ENCODE data around the gene PFKP.

Gene PFKP

DNA sequence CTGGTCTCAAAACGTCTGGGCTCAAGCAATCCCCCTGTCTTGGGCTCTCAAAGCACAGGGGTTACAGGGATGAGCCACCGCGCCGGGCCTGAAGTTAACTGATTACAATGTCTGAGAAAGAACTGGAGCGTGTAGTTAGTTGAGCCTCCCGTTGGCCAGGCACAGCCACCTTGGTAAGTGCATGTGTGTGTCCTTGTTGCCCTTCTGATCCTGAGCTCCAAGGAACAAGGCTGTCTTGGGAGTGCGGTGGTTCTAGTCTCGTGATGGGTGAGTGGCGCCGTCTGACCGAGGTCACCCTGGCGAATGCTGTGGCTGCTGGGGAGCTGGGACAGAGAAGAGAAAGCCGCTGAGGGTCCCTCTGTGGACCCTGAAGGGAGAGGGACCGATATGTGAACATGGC lies 54.7 kb downstream of the PFKP start:
- no peak overlapping the region for H3K9ac ChIP-seq (ENCODE audit: low read length)
- H3K4me1 ChIP-seq (ENCODE audit: control insufficient read depth, insufficient read depth, low read length) = no peaks in the 10 kb centered on the region
- no peaks in the 10 kb centered on the region for H3K27me3 ChIP-seq (ENCODE audit: control insufficient read depth, insufficient read depth, low read length)
- H3K36me3 ChIP-seq (ENCODE audit: control insufficient read depth, insufficient read depth, low read length) = peaks cover 6% of the 10 kb centered on the region
- no peak overlapping the region for H3K4me3 ChIP-seq (ENCODE audit: low read length)
- no peak overlapping the region for H3K27ac ChIP-seq (ENCODE audit: low read depth, low read length)

DNA sequence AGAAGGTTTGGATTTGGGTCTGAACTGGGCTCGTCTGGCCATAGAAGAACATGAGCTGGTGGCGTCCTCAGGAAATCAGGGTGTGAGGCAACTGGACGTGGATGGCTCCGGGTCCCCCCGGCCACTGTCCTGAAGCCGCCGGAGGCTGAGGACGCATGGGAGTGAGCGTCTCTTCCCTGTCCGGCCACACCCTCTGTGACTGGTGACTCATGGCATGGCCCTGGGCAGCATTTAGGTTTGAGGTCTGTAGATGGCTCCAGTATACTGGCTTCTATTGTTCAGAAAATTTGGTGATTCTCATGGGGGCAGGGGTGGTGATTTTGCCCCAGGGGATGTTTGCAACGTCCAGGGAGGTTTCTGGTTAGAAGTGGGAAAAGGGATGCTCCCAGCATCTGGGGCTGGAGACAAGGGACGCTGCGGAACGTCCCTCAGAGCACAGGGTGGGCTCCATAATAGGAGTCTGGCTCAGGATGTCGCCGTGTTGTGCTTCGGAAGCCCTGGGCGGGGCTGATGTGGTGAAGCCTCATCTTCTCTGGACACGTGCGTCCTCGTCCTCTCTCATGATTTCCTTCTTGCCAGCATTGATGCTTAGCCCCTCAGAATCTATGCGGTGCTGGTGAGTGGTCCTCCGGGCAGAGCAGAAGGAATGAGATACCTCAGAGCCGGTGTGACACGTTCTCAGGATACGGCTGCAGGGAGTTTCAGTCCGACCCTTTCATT lies 55.3 kb downstream of the PFKP start:
- no peak overlapping the region for H3K4me3 ChIP-seq (ENCODE audit: low read length)
- no peak overlapping the region for H3K9ac ChIP-seq (ENCODE audit: low read length)
- H3K4me1 ChIP-seq (ENCODE audit: control insufficient read depth, insufficient read depth, low read length) = no peaks in the 10 kb centered on the region
- H3K27me3 ChIP-seq (ENCODE audit: control insufficient read depth, insufficient read depth, low read length) = no peaks in the 10 kb centered on the region
- H3K27ac ChIP-seq (ENCODE audit: low read depth, low read length) = no peak overlapping the region
- peaks cover 6% of the 10 kb centered on the region for H3K36me3 ChIP-seq (ENCODE audit: control insufficient read depth, insufficient read depth, low read length)

DNA sequence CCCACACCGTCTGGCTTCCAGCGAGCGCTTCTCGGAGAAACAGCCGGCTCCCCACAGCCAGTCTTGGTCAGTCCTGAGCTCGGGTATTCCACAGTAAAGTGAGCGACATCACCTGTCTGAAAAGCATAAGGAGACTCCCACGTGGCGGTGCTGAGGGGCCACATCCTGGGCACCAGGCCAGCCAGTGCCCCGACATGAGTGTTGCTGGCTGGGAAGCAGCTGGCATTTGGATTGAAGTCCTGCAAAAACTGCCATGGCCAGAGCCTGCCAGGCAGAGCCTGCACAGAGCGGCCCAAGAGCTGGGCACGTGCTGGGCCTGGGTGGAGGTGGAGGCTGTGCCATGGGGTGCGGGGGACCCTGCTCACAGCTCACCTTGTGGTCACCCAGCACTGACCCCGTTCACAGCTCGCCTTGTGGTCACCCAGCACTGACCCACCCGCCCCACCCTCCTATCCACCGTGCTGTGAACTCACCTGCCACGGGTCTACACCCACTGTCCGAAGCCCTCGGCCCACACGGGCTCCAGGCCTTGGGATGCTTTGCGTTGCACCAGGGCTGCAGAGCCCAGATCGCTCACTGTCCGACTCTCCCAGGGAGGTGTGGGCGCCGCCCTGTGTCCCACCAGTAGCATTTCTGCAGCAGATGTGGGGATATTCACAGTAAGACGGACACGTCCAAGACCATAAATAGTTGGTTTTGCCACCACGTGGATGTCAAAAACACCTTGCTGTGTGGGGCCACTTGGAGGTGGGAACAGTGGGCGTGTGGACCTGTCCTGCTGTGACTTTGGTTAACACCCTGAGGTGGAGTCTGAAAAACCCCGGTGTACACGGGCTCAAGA lies 56.4 kb downstream of the PFKP start:
- Histone ChIP-seq H3K27me3 (ENCODE audit: control insufficient read depth, insufficient read depth, low read length) (no peaks in the 10 kb centered on the region), H3K9ac (ENCODE audit: low read length) (no peak overlapping the region), H3K4me1 (ENCODE audit: control insufficient read depth, insufficient read depth, low read length) (no peaks in the 10 kb centered on the region), H3K4me3 (ENCODE audit: low read length) (no peak overlapping the region), H3K27ac (ENCODE audit: low read depth, low read length) (no peak overlapping the region), H3K36me3 (ENCODE audit: control insufficient read depth, insufficient read depth, low read length) (peaks cover 6% of the 10 kb centered on the region)

DNA sequence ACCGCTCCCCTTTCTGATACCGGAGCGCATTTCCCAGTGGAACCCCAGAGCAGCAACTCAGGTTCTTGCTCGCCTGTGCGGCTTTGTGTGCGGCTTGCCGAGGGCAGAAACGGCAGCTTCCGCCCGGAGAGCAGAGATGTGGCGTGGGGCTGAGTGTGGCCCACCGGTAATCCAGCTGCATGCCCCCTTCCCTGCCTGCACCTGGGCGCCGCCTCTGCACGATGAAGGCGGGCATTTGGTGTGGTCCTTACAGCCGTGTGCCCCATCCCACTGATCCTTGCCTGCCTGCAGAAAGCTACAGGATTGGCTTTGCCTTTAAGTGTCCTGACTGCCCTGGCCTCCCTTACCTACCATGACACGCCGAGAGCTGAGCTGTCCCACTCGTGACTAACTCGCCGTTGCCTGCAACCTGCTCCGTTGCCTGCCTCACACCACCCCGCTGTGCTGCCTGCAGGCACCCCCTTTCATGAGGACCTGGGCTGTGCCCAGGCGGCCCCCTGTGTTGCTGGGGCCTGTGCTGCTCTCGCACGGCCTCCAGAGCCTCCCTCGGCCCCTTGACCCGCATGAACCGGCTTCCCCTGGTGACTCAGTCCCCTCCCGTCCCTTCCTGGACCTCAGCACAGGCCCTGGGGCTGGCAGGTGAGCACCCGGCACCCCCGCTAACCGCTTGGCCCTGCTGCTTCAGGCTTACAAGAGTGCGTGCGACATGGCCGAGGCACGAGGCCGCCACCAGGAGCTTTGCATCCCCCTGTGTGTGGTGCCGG lies 57.2 kb downstream of the PFKP start:
- Histone ChIP-seq H3K36me3 (ENCODE audit: control insufficient read depth, insufficient read depth, low read length) (peaks cover 6% of the 10 kb centered on the region), H3K4me3 (ENCODE audit: low read length) (no peak overlapping the region), H3K27ac (ENCODE audit: low read depth, low read length) (no peak overlapping the region), H3K9ac (ENCODE audit: low read length) (no peak overlapping the region), H3K4me1 (ENCODE audit: control insufficient read depth, insufficient read depth, low read length) (no peaks in the 10 kb centered on the region), H3K27me3 (ENCODE audit: control insufficient read depth, insufficient read depth, low read length) (no peaks in the 10 kb centered on the region)

DNA sequence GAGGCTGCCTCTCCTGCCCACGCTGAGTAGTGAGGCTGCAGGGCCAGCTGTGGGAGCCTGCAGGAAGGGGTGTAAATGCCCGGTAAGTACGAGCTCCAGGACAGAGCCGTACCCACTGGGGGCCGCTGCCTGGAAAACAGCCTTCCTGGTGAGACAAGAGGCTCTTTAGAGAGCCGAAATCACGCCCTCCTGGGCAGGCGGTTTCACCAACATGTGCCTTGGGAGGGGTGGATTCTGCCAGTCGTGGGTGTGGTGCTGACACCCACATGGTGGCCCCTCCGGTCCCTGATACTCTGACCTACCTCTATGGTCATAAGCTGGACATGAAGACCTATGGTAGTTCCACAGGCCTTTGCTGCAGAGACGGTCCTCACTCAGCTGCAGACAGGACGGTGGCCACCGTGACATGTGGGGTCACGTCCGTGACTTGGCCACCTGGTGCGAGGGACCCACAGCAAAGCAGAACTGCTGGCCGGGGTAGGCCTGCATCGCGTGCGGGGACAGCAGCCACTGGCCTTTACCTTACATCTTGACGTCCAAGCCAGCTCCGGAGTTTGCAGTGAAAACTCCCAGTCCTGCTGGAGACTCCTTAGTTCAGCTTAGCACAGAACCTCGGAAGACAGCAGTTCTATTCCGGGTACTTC lies 58.3 kb downstream of the PFKP start:
- Histone ChIP-seq H3K36me3 (ENCODE audit: control insufficient read depth, insufficient read depth, low read length) (peaks cover 6% of the 10 kb centered on the region), H3K4me1 (ENCODE audit: control insufficient read depth, insufficient read depth, low read length) (no peaks in the 10 kb centered on the region), H3K27me3 (ENCODE audit: control insufficient read depth, insufficient read depth, low read length) (no peaks in the 10 kb centered on the region), H3K27ac (ENCODE audit: low read depth, low read length) (no peak overlapping the region), H3K4me3 (ENCODE audit: low read length) (no peak overlapping the region), H3K9ac (ENCODE audit: low read length) (no peak overlapping the region)

DNA sequence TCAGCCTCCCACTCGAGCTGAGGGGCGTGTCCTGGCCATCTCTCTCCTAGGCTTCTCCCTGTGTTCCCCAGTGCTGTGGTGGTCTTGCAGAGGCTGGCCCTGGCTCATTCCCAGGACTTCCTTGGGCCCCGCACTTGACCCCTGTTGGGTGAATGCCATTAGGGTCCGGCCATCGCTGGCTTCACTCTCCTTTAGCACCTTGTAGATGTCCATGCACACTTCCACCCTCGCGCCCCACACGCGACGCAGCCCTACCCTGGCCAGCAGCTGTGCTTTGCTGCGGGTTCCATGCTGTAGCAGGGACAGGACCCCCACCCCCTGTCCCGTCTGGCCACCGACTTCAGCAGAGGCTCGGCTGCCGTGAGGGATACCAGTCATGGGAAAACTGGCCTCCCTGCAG lies 58.9 kb downstream of the PFKP start:
- Histone ChIP-seq H3K27ac (ENCODE audit: low read depth, low read length) (no peak overlapping the region), H3K9ac (ENCODE audit: low read length) (no peak overlapping the region), H3K4me1 (ENCODE audit: control insufficient read depth, insufficient read depth, low read length) (no peaks in the 10 kb centered on the region), H3K36me3 (ENCODE audit: control insufficient read depth, insufficient read depth, low read length) (peaks cover 6% of the 10 kb centered on the region), H3K4me3 (ENCODE audit: low read length) (no peak overlapping the region), H3K27me3 (ENCODE audit: control insufficient read depth, insufficient read depth, low read length) (no peaks in the 10 kb centered on the region)

DNA sequence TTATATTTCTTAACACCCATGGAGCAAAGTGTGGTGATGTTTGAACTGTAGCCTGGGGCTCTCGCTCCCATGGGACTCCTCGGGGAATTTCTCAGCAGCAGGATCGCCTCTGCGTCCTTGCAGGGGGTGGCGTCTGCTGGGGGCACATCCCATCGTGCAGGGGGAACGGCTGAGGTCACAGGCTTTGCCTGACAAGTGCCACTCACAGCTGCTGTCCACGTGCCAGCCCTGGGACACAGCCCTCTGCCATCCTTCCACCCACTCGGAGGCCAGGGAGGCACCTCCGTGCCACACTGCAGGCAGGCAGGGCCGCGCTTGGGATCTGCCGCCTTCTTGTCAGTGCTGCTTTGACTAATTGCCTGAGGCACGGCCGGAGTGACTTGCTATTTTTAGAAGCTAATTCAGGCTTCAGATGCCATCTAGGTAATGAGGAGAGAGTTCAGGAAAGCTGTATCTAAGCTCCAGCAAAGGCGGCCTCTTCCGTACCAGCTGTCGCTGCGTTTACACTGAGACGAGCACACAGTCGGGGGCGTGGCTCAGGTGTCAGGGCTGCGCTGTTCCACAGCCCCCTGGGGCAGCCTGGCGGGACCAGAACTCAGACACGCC lies 59.5 kb downstream of the PFKP start:
- no peak overlapping the region for H3K4me3 ChIP-seq (ENCODE audit: low read length)
- peaks cover 6% of the 10 kb centered on the region for H3K36me3 ChIP-seq (ENCODE audit: control insufficient read depth, insufficient read depth, low read length)
- H3K27ac ChIP-seq (ENCODE audit: low read depth, low read length) = no peak overlapping the region
- H3K27me3 ChIP-seq (ENCODE audit: control insufficient read depth, insufficient read depth, low read length) = no peaks in the 10 kb centered on the region
- H3K4me1 ChIP-seq (ENCODE audit: control insufficient read depth, insufficient read depth, low read length) = no peaks in the 10 kb centered on the region
- no peak overlapping the region for H3K9ac ChIP-seq (ENCODE audit: low read length)

DNA sequence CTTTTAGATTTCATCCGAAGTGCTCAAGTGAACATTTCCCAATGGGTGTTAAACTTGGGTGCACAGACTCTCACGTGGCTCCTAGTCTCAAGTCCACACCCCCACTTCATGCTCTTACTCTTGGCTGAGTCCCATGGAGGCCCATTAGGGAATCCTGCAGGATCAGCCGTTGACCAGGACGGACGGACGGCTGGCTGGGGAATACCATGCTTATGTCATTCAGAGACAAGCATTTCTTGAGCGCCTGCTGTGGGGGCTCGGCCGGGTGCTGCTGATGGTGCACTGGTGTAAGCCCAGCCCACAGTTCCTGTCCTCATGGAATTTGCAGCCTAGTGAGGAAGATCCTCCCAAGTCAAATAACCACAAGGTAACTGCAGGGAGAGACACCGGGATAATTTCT lies 60.6 kb downstream of the PFKP start:
- Histone ChIP-seq H3K4me3 (ENCODE audit: low read length) (no peak overlapping the region), H3K9ac (ENCODE audit: low read length) (no peak overlapping the region), H3K36me3 (ENCODE audit: control insufficient read depth, insufficient read depth, low read length) (peaks cover 5% of the 10 kb centered on the region), H3K27me3 (ENCODE audit: control insufficient read depth, insufficient read depth, low read length) (no peaks in the 10 kb centered on the region), H3K4me1 (ENCODE audit: control insufficient read depth, insufficient read depth, low read length) (no peaks in the 10 kb centered on the region), H3K27ac (ENCODE audit: low read depth, low read length) (no peak overlapping the region)

DNA sequence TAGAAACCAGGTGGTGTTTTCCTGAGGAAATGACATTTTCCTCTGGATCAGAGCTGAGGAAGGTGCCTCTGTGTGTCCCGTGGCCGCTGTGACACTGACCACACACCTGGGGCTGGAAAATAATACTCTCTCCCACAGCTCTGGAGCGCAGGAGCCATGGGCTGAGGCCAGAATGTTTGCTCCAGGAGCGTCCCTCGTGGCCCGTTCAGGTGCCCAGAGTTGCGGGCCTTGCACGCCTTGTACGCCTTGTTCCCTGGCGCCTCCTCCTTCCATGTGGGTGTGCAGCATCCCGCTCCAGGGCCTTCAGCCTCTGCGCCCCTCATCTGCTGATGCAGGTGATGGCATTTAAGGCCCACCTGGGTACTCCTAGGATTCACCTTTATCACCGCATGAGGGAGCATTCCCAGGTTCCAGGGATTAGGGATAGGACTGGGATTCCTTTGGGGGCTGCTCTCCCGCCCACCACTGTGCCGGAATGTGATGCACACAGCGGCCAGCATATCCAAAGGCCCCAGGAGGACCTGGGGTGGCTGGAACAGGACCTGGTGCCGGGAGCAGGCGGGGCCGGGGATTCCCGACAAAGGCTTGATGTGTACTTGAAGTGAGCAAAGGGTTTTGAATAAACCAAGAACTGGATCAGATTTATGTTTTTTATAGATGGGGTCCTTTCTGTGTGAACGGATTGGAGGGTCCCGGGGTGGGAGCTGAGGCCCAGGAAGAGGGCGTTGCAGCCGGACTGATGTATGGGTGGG lies 61.2 kb downstream of the PFKP start:
- H3K27ac ChIP-seq (ENCODE audit: low read depth, low read length) = no peak overlapping the region
- no peaks in the 10 kb centered on the region for H3K27me3 ChIP-seq (ENCODE audit: control insufficient read depth, insufficient read depth, low read length)
- H3K9ac ChIP-seq (ENCODE audit: low read length) = no peak overlapping the region
- H3K4me3 ChIP-seq (ENCODE audit: low read length) = no peak overlapping the region
- peaks cover 5% of the 10 kb centered on the region for H3K36me3 ChIP-seq (ENCODE audit: control insufficient read depth, insufficient read depth, low read length)
- H3K4me1 ChIP-seq (ENCODE audit: control insufficient read depth, insufficient read depth, low read length) = no peaks in the 10 kb centered on the region

DNA sequence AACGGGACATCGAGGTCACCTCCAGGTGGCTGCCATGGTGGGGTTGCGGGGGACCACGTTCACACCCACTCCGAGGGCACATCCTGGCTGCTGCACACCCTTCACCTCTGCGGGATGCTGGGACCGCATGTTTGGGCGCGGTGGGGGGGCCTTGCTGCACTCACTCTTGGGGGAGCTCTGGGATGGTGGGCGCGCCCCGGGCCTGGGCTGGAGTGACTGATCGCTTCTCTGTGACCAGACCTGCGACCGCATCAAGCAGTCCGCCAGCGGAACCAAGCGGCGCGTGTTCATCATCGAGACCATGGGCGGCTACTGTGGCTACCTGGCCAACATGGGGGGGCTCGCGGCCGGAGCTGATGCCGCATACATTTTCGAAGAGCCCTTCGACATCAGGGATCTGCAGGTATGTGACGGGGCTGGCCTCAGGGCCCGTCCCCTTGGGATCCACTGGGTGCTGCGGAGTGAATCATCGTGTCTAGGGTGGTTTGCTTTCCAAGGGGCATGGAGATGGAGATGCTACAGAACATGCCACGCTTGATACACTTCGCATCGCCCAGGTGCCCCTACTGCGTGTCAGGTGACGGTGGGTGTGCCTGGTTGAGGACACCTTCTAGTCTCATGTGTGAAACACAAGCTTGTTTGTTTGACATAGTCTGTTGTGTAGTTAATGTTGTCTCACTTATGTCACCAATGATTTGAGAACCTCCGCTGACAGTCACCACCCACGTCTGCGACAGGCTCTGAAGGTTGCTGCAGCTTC lies 62.4 kb downstream of the PFKP start:
- no peaks in the 10 kb centered on the region for H3K27me3 ChIP-seq (ENCODE audit: control insufficient read depth, insufficient read depth, low read length)
- H3K4me3 ChIP-seq (ENCODE audit: low read length) = no peak overlapping the region
- no peak overlapping the region for H3K9ac ChIP-seq (ENCODE audit: low read length)
- no peaks in the 10 kb centered on the region for H3K4me1 ChIP-seq (ENCODE audit: control insufficient read depth, insufficient read depth, low read length)
- H3K27ac ChIP-seq (ENCODE audit: low read depth, low read length) = no peak overlapping the region
- peaks cover 12% of the 10 kb centered on the region for H3K36me3 ChIP-seq (ENCODE audit: control insufficient read depth, insufficient read depth, low read length)

DNA sequence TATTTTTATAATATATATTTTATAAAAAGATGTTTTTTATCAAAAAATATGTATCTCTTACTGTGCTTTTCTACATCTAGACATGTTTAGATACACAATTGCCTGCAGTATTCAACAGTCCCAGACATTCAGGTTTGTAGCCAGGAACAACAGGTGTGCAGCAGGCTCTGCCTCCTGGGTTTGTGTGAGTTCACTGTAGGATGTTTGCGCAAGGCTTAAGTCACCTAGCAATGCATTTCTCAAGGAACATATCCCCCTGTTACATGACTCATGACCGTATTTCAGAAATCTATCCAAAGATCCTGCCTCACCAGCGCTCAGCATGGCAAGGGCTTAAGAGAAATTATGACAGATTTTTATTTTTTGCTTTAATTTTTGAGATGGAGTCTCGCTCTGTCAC lies 63.8 kb downstream of the PFKP start:
- Histone ChIP-seq H3K4me1 (ENCODE audit: control insufficient read depth, insufficient read depth, low read length) (no peaks in the 10 kb centered on the region), H3K4me3 (ENCODE audit: low read length) (no peak overlapping the region), H3K36me3 (ENCODE audit: control insufficient read depth, insufficient read depth, low read length) (peaks cover 15% of the 10 kb centered on the region), H3K27ac (ENCODE audit: low read depth, low read length) (no peak overlapping the region), H3K27me3 (ENCODE audit: control insufficient read depth, insufficient read depth, low read length) (no peaks in the 10 kb centered on the region), H3K9ac (ENCODE audit: low read length) (no peak overlapping the region)
